ENCODE results near the gene BMX. TPM values are rescaled to one million over a fixed set of nuclear protein-coding genes. Genes with fewer than 3 reads are reported as not detected.

BMX gene
- total RNA-seq, 2 donors from 2014 or later = not detected

DNA sequence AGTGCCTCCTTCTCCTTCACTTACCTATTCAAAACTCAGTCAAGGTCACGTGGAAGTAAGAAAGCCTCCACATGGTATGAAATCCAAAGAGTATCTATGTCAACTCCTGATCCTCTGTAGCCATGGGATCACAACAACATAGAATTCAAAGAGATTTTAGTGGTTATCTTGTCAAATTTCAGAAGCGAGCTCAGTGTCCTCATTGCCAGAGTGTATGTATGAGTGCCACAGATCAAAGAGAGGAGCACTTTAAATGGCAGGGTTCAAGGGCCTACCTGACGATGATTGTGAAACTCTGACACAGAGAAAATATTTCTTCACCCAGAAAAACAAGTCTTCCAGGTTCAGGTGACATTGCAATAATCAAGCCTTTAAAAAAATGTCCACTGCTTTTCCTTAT lies 101.3 kb downstream of the BMX start:
- ATAC-seq = no peak
- Mint-ChIP-seq H3K4me1 (no peaks in the 10 kb centered on the region), H3K27ac (no peak overlapping the region), H3K36me3 (ENCODE audit: low read depth) (peaks cover 2% of the 10 kb centered on the region), H3K27me3 (peaks cover 24% of the 10 kb centered on the region), H3K4me3 (no peak overlapping the region)
- no peak for DNase-seq
- H3K9me3 ChIP-seq (ENCODE audit: control insufficient read depth, low read length, poor library complexity, severe bottlenecking) = no peaks in the 10 kb centered on the region

DNA sequence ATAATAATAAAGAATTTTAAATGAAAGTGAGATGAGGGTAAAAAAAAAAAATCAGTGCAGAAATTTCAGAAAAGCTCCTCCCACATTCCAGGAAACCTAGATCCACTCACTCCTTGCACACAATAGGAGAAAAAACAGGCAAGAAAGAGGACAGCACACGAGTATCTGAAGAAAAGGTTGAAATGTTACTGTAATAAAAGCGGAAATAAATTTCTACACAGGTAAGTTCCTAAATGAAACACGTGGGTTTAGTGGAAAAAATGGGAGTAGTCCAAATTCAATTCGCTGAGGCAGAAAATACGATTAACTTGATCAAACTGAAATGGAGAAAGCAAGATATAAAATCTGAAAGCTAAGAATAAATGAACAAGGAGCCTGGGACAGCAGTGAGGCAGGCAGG lies 102.2 kb downstream of the BMX start:
- no peaks in the 10 kb centered on the region for H3K4me1 Mint-ChIP-seq
- H3K27ac Mint-ChIP-seq = no peak overlapping the region
- no peak for DNase-seq
- H3K4me3 Mint-ChIP-seq = no peak overlapping the region
- H3K36me3 Mint-ChIP-seq (ENCODE audit: low read depth) = peaks cover 2% of the 10 kb centered on the region
- no peaks in the 10 kb centered on the region for H3K9me3 ChIP-seq (ENCODE audit: control insufficient read depth, low read length, poor library complexity, severe bottlenecking)
- ATAC-seq = no peak
- H3K27me3 Mint-ChIP-seq = peaks cover 24% of the 10 kb centered on the region

GRCh38 chrX:15605226-15605625 lies 104.6 kb downstream of the BMX start:
- H3K27me3 Mint-ChIP-seq = peaks cover 27% of the 10 kb centered on the region
- no peak for DNase-seq
- no peak overlapping the region for H3K27ac Mint-ChIP-seq
- no peak overlapping the region for H3K4me3 Mint-ChIP-seq
- no peak for ATAC-seq
- H3K4me1 Mint-ChIP-seq = no peaks in the 10 kb centered on the region
- peaks cover 2% of the 10 kb centered on the region for H3K36me3 Mint-ChIP-seq (ENCODE audit: low read depth)
- H3K9me3 ChIP-seq (ENCODE audit: control insufficient read depth, low read length, poor library complexity, severe bottlenecking) = no peaks in the 10 kb centered on the region

Other genes with a start within 250 kb of the BMX start
- not detected for gene ASB9, start 230.7 kb upstream of the BMX start, total RNA-seq
- gene ASB11, start 185.2 kb upstream of the BMX start, total RNA-seq = not detected
- 100 to 1,000 TPM; 111 to 122 TPM for gene PIGA, start 165.3 kb upstream of the BMX start, total RNA-seq
- not detected for gene VEGFD, start 116.4 kb upstream of the BMX start, total RNA-seq
- gene PIR, start 7.5 kb upstream of the BMX start, total RNA-seq = not detected
- not detected for gene ACE2, start 100.2 kb downstream of the BMX start, total RNA-seq
- gene CLTRN, start 164.0 kb downstream of the BMX start, total RNA-seq = under 1 TPM; 0.22 to 0.29 TPM
- gene CA5B, start 237.5 kb downstream of the BMX start, total RNA-seq = 10 to 100 TPM; 59.2 to 82.2 TPM

Measured in T-helper 17 cell (primary cell).